Activated CD8-positive, alpha-beta memory T cell treated with anti-CD3 and anti-CD28 coated beads for 48 hours (primary cell): Measurements from ENCODE around the gene SLC46A1.

Source experiments
- DNase-seq, 3 experiments: peaks; one replicate each; pipeline ENCODE4 v3.0.0-alpha.2; 2020; ENCODE audit warnings: low read depth in 2 of 3, low spot score in 2 of 3

Gene SLC46A1

GRCh38 chr17:28381141-28381825 is 24.7 kb downstream of the SLC46A1 start:
- no peak for DNase-seq

- no peak for DNase-seq
Measured at GRCh38 chr17:28379814-28380801, 25.9 kb downstream of the SLC46A1 start.

- DNase-seq = no peak
Measured at GRCh38 chr17:28372945-28373274, 33.1 kb downstream of the SLC46A1 start.

GRCh38 chr17:28372203-28372944 is 33.6 kb downstream of the SLC46A1 start:
- DNase-seq = no peak

- peak; percentile 76 to 80 (median 78) for DNase-seq
Measured at GRCh38 chr17:28371245-28372202, 34.5 kb downstream of the SLC46A1 start, which contains the start of gene SARM1. Gene SARM1 (plus strand): TSS chr17:28371694. CDS start chr17:28372033, 339 bp downstream.

- no peak for DNase-seq
Measured at GRCh38 chr17:28370744-28371103, 35.3 kb downstream of the SLC46A1 start.

- no peak for DNase-seq
Measured at GRCh38 chr17:28370035-28370743, 35.8 kb downstream of the SLC46A1 start, which contains the start of gene VTN. Gene VTN (minus strand): TSS chr17:28370307. CDS start chr17:28370203, 104 bp downstream.

- no peak for DNase-seq
Measured at GRCh38 chr17:28369684-28370034, 36.4 kb downstream of the SLC46A1 start.

- DNase-seq = no peak
Measured at GRCh38 chr17:28368915-28369683, 36.9 kb downstream of the SLC46A1 start.

GRCh38 chr17:28368306-28368831 is 37.6 kb downstream of the SLC46A1 start:
- no peak for DNase-seq

- no peak for DNase-seq
Measured at GRCh38 chr17:28367641-28368305, 38.2 kb downstream of the SLC46A1 start.

GRCh38 chr17:28366605-28367004 is 39.4 kb downstream of the SLC46A1 start:
- DNase-seq = no peak

- DNase-seq = no peak
Measured at GRCh38 chr17:28365487-28365886, 40.5 kb downstream of the SLC46A1 start.

- DNase-seq = no peak
Measured at GRCh38 chr17:28364665-28365363, 41.2 kb downstream of the SLC46A1 start, which contains the start of gene SEBOX. Gene SEBOX (minus strand): TSS chr17:28365199. CDS start chr17:28365151, 48 bp downstream.

- no peak for DNase-seq
Measured at GRCh38 chr17:28363776-28364650, 42.0 kb downstream of the SLC46A1 start.

- no peak for DNase-seq
Measured at GRCh38 chr17:28363186-28363585, 42.8 kb downstream of the SLC46A1 start.

GRCh38 chr17:28357901-28358197 is 48.2 kb downstream of the SLC46A1 start:
- no peak for DNase-seq
